ENCODE results near the gene OR4D9. TPM values are rescaled to one million over a fixed set of nuclear protein-coding genes. Genes with fewer than 3 reads are reported as not detected.

The OR4D9 gene
- total RNA-seq, 2 donors from 2014 or later = not detected

DNA sequence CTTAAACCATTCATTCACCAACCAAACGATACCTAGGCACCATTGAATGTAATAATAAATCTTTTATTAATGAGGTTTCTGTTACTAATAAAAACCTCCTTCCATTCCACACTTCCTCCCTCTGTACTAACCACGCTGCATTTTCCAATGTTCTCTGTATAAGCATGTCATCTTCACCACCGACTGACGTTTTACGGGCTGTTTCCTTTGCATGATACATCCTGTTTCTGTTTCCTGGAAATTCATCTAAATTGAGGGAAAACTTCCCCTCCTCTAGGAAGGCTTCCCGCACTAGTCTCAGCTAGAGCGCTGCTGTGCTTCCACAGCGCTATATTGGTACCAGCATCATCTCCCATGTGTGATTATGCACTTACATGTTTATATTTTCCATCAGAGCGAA, 36.2 kb upstream of the OR4D9 start:
- no peaks in the 10 kb centered on the region for H3K4me1 Mint-ChIP-seq
- H3K36me3 Mint-ChIP-seq (ENCODE audit: low read depth) = no peaks in the 10 kb centered on the region
- no peak for DNase-seq

DNA sequence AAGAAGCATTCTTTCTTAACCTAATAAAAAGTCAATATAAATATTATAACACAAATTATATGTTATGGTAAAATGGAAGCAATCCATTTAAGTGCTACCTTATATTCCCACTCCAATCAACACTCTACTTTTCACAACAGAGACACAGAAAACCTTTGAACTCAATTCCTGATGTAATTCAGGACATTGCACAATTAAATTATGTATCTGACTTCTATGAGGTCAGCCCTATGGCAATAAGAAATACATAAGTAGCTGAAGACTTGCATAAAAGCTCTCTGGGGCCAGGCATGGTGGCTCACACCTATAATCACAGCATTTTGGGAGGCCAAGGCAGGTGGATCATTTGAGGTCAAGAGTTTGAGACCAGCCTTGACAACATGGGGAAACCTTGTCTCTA, 31.4 kb upstream of the OR4D9 start:
- no peak overlapping the region for H3K27ac ChIP-seq (ENCODE audit: low read depth, low read length)
- H3K9me3 ChIP-seq (ENCODE audit: control insufficient read depth, low read length) = no peaks in the 10 kb centered on the region
- TF ChIP-seq, protein P1, sequence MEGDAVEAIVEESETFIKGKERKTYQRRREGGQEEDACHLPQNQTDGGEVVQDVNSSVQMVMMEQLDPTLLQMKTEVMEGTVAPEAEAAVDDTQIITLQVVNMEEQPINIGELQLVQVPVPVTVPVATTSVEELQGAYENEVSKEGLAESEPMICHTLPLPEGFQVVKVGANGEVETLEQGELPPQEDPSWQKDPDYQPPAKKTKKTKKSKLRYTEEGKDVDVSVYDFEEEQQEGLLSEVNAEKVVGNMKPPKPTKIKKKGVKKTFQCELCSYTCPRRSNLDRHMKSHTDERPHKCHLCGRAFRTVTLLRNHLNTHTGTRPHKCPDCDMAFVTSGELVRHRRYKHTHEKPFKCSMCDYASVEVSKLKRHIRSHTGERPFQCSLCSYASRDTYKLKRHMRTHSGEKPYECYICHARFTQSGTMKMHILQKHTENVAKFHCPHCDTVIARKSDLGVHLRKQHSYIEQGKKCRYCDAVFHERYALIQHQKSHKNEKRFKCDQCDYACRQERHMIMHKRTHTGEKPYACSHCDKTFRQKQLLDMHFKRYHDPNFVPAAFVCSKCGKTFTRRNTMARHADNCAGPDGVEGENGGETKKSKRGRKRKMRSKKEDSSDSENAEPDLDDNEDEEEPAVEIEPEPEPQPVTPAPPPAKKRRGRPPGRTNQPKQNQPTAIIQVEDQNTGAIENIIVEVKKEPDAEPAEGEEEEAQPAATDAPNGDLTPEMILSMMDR (conservative IDR thresholded peaks at IDR 0.05) = no peak
- H3K4me3 Mint-ChIP-seq = no peak overlapping the region
- H3K4me1 ChIP-seq (ENCODE audit: control insufficient read depth, insufficient read depth, low read length) = no peaks in the 10 kb centered on the region
- H3K36me3 ChIP-seq (ENCODE audit: control insufficient read depth, insufficient read depth, low read length) = no peaks in the 10 kb centered on the region
- no peak overlapping the region for H3K27ac Mint-ChIP-seq
- H3K27me3 Mint-ChIP-seq (ENCODE audit: insufficient read depth) = no peaks in the 10 kb centered on the region
- no peaks in the 10 kb centered on the region for H3K9me3 Mint-ChIP-seq
- H3K36me3 Mint-ChIP-seq (ENCODE audit: low read depth) = no peaks in the 10 kb centered on the region
- no peak for DNase-seq
- H3K27me3 ChIP-seq (ENCODE audit: control insufficient read depth, insufficient read depth, low read length, poor library complexity, severe bottlenecking) = no peaks in the 10 kb centered on the region
- no peaks in the 10 kb centered on the region for H3K4me1 Mint-ChIP-seq
- no peak overlapping the region for H3K4me3 ChIP-seq (ENCODE audit: low read length)
- no peak overlapping the region for H3K9ac ChIP-seq (ENCODE audit: extremely low read depth, low read length, poor library complexity, severe bottlenecking)

More for the DNA sequence above, 36.2 kb upstream of the OR4D9 start:
- no peak overlapping the region for H3K4me3 ChIP-seq (ENCODE audit: low read length)
- no peaks in the 10 kb centered on the region for H3K4me1 ChIP-seq (ENCODE audit: control insufficient read depth, insufficient read depth, low read length)
- H3K9me3 ChIP-seq (ENCODE audit: control insufficient read depth, low read length) = no peaks in the 10 kb centered on the region
- no peak overlapping the region for H3K27ac Mint-ChIP-seq
- H3K9me3 Mint-ChIP-seq = no peaks in the 10 kb centered on the region
- no peak overlapping the region for H3K4me3 Mint-ChIP-seq
- no peaks in the 10 kb centered on the region for H3K27me3 ChIP-seq (ENCODE audit: control insufficient read depth, insufficient read depth, low read length, poor library complexity, severe bottlenecking)
- 78 to 89% methylated on average over 7 to 9 of the region's 9 CpGs for WGBS, 2 experiments (ENCODE audit: insufficient coverage in 1 of 2, insufficient read length in 1 of 2)
- H3K27ac ChIP-seq (ENCODE audit: low read depth, low read length) = no peak overlapping the region
- no peaks in the 10 kb centered on the region for H3K27me3 Mint-ChIP-seq (ENCODE audit: insufficient read depth)
- no peak overlapping the region for H3K9ac ChIP-seq (ENCODE audit: extremely low read depth, low read length, poor library complexity, severe bottlenecking)
- no peaks in the 10 kb centered on the region for H3K36me3 ChIP-seq (ENCODE audit: control insufficient read depth, insufficient read depth, low read length)
- TF ChIP-seq, protein P1 (conservative IDR thresholded peaks at IDR 0.05) = no peak

DNA sequence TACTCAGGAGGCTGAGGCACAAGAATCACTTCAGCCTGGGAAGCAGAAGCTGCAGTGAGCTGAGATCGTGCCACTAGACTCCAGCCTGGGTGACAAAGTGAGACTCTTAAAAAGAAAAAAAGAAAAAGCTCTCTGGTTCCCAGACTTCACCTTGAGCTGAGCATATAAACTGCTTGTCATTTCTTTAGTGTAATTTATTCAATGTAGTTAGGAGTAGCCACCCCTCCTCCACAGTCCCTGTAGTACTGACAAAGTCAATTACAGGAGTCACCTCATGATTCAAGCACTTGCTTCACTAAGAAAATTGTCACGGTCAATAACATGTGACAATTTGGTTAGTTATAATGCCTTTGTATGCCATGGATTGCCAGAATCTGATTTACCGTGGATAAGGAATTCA, 31.0 kb upstream of the OR4D9 start:
- no peaks in the 10 kb centered on the region for H3K4me1 Mint-ChIP-seq
- no peak overlapping the region for H3K4me3 Mint-ChIP-seq
- 84 to 93% methylated on average over 3 of the region's 3 CpGs for WGBS, 2 experiments (ENCODE audit: insufficient coverage in 1 of 2, insufficient read length in 1 of 2)
- H3K9ac ChIP-seq (ENCODE audit: extremely low read depth, low read length, poor library complexity, severe bottlenecking) = no peak overlapping the region
- no peaks in the 10 kb centered on the region for H3K27me3 ChIP-seq (ENCODE audit: control insufficient read depth, insufficient read depth, low read length, poor library complexity, severe bottlenecking)
- H3K27ac Mint-ChIP-seq = no peak overlapping the region
- no peaks in the 10 kb centered on the region for H3K27me3 Mint-ChIP-seq (ENCODE audit: insufficient read depth)
- H3K4me3 ChIP-seq (ENCODE audit: low read length) = no peak overlapping the region
- H3K9me3 ChIP-seq (ENCODE audit: control insufficient read depth, low read length) = no peaks in the 10 kb centered on the region
- TF ChIP-seq, protein P1 (conservative IDR thresholded peaks at IDR 0.05) = no peak
- no peaks in the 10 kb centered on the region for H3K36me3 ChIP-seq (ENCODE audit: control insufficient read depth, insufficient read depth, low read length)
- no peaks in the 10 kb centered on the region for H3K4me1 ChIP-seq (ENCODE audit: control insufficient read depth, insufficient read depth, low read length)
- H3K36me3 Mint-ChIP-seq (ENCODE audit: low read depth) = no peaks in the 10 kb centered on the region
- no peak overlapping the region for H3K27ac ChIP-seq (ENCODE audit: low read depth, low read length)
- H3K9me3 Mint-ChIP-seq = no peaks in the 10 kb centered on the region
- no peak for DNase-seq
